GM18502 (cell line): ENCODE results near the gene SLC7A7.
"Not testable (repeated sequence)": the region's sequence is repeated elsewhere in the genome, so short reads cannot be mapped to it uniquely, and the experiment has no call there.

Experiments
- ATAC-seq: cut with Tn5 transposase; IDR thresholded peaks from one replicate; pipeline ENCODE4 v1.9.1; 2021; ENCODE audit warnings: mild to moderate bottlenecking; ENCODE audit not compliant: unreplicated experiment, poor library complexity

SLC7A7 gene

DNA sequence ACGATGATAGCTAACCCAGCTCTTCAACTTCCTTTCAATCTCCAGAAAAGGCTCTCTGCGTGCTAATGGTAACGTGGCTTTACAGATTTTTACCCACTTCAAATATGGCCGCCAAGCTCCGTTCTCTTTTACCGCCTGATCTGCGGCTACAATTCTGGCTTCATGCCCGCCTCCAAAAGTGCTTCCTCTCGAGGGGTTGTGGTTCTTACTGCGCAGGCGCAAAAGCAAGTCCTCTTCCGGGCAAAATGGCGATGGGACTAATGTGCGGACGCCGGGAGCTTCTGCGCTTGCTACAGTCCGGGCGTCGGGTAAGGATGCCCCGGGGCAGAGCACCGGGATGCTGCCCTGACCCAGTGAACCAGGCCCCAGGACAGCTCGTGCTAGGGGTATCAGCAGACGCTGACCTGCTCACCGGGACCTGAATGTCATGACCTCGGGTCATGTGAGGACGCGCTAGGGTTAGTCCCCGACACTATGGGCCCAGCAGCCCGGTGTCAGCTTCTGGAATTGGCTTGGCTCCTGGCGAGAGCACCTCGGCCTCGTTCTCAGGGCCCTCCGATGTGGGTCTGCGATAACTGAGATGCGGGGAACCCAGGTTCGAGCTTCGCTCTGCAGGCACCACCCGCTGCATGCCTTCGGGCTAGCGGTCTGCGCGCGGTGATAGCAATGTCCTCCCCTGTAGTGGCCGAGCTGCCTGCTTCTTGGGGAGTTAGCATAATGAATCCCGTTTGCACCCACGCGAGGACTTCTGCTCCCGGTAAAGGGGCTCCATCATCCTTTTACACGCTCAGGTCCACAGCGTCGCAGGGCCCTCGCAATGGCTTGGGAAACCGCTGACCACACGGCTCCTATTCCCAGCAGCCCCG, 48.5 kb downstream of the SLC7A7 start, which contains the start of gene OXA1L:
Gene OXA1L (plus strand): TSS at position 232 of the 866 bp plus-strand sequence. CDS start 14 bp downstream, at position 246.
- peak; percentile 81 for ATAC-seq

DNA sequence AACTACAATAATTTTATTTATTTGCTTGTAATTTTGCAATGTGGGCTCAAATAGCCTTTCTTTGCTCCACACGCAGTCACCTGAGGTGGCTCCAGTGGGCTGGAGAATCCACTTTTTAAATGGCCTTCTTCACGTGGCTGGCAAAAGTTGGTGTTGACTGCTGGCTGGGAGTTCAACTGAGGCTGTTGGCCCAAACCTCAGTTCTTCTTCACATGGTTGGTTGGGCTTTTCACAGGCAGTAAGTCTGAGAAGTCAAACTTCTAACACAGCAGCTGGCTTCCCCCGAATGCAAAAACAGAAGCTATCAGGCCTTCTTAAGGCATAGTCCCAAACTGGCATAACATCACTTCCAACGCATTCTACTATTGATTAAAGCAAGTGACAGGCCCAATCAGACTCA, 50.9 kb downstream of the SLC7A7 start:
- ATAC-seq, result no peak

DNA sequence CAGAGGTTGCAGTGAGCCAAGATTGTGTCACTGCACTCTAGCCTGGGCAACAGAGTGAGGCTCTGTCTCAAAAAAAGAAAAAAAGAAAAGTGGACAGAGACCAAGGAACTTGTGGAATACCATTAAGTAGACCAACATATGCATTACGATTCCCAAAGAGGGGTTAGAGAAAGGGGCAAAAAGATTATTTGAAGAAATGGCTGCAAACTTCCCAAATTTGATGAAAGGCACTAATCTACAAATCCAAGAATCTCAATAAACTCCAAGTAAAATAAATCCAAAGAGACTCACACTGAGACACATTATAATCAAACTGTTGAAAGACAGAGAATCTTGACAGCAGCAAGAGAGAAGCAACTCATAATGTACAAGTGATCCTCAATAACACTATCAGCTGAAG, 53.5 kb downstream of the SLC7A7 start:
- ATAC-seq, result no peak

DNA sequence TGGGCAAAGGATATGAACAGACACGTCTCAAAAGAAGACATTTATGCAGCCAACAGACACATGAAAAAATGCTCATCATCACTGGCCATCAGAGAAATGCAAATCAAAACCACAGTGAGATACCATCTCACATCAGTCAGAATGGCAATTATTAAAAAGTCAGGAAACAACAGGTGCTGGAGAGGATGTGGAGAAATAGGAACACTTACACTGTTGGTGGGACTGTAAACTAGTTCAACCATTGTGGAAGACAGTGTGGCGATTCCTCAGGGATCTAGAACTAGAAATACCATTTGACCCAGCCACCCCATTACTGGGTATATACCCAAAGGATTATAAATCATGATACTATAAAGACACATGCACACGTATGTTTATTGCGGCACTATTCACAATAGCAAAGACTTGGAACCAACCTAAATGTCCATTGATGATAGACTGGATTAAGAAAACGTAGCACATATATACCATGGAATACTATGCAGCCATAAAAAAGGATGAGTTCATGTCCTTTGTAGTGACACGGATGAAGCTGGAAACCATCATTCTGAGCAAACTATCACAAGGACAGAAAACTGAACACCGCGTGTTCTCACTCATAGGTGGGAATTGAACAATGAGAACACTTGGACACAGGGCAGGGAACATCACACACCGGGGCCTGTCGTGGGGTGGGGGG, 57.1 kb downstream of the SLC7A7 start:
- ATAC-seq, result not testable (repeated sequence)

DNA sequence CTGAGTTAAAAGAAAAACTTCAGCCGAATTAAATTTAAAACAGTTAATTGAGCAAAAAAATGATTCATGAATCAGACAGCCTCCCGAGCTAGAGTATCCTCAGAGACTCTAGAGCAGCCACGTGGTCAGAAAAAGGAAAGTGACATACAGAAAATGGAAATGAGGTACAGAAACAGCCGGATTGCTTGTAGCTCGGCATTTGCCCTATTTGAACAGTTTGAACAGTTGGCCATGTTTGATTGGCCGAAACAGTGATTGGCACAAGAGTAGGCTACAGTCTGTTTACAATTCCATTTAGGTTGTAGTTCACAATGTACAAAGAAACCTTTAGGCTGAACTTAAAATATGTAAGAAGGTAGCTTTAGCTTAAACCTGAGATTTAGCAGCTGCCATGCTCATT, 61.6 kb downstream of the SLC7A7 start:
- no peak for ATAC-seq

DNA sequence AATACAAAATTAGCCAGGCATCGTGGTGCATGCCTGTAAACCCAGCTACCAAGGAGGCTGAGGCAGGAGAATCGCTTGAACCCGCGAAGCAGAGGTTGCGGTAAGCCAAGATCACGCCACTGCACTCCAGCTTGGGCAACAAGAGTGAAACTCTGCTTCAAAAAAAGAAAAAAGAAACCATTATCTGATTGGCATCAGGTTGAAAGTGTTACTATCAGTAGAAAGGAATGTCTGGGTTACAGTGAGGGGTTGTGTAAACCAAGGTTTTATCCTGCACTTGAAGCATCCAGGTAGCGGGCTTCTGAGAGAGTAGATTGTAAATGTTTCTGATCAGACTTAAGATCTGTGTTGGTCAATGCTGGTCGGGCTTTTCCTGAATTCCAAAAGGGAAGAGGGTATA, 62.8 kb downstream of the SLC7A7 start:
- ATAC-seq, result no peak

DNA sequence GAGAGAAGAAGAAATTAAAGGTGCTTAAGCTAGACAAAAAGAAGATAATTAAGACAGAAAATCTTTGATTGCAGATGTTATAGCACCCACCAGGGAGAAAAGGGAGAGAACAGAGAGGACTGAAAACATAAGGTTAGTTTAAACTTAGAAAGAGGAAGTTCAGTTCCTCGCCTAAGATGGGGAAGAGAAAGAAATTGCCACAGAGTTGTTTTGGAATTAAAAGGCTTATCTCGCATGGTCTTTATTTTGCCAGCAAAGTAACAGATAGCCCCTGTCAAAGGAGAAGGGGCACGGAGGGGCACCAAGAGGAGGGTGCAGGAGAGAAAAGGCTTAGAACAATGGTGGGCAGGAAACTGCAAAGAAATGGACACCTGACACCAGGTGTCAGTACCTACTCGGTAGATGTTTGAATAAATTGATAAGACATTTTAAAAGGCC, 66.6 kb downstream of the SLC7A7 start:
- no peak for ATAC-seq

DNA sequence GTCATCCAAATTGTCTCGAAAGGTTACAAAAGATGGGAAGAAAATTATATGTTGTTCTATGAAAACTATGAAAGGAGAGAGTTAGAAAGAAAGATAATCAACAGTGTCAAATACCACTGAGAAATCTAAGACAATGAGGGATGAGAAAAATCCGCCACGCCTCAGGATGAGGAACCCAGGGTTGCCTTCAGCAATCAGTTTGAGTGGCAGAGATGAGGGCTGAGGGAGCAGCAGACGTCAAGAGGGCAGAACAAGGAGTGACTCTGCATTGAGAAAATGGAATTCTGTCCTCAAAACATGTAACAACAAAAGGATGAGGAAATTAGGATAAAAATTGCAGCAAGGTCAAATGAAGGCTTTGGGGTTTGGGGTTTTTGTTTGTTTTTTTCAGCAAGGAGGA, 67.0 kb downstream of the SLC7A7 start:
- no peak for ATAC-seq

DNA sequence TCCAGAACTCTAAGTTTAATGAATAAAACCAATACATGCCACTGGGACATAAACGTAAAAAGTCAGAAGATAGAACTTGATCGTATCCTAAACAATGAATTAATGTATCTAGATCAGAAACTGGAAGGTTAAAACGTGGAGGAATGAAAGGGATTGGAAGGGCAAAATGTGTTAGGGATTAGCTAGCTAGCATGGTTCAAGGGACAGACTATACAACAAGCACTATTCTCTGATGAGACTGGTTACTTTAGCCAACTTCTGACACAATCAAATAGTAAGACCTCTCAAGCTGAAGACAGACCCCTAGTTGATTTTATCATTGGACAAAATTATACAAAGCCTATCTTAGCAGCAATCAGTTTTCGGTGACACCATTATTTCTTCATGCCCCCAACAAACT, 67.5 kb downstream of the SLC7A7 start:
- ATAC-seq, result no peak

DNA sequence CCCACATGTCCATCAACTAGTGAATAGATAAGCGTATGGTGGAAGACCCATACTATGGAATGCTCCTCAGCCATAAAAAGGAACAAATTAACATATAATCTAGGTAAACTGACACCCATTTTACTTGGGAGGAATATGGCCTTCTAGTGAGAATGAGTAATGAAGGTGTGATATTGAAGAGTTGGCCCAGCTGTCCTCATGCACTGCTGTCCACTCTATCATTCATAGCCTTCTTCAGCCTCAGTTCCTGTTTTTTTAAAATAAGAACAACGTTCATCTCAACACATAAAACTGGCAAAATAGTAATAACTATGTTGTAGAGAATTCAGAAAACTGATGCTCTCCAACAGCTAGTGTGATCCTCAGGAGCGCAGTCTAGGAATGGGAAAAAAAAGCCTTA, 75.2 kb downstream of the SLC7A7 start:
- no peak for ATAC-seq

DNA sequence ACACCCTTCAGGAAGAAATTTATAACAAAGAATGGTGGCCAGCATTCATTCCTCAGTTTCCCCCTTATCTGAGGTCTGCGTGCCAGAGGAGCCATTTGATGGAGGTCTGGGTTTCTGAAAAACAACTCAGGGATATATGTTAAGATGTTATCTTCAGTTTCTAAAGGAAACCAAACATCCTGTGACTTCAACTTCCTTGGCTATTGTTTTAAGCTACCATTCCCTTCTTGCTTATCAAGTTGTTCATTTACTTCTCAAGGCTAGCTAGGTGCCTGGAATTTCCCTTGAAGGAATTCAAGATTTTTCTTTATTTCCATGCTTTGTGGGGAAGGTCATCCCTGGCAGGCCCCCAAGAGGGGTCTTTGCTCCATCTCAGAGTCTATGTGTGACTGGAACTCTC, 75.8 kb downstream of the SLC7A7 start:
- no peak for ATAC-seq

DNA sequence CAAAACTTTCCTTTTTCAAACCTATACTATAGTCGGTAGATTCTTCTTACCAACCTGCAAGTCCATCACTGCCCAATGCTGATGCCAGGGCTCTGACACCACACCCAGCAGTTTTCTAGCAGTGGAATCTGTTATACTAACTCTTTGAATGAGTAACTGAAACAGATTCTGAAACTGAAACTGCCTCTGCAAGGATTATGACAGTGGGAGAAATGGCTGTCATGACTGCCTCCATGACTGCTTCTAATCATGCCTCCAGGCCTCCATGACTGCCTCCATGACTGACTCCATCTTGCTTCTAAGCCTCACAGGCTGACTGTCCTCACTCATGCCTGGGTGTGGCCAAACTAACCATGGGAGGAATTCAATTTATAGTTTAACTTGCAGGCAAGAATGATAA, 78.2 kb downstream of the SLC7A7 start:
- ATAC-seq, result peak; percentile 82

DNA sequence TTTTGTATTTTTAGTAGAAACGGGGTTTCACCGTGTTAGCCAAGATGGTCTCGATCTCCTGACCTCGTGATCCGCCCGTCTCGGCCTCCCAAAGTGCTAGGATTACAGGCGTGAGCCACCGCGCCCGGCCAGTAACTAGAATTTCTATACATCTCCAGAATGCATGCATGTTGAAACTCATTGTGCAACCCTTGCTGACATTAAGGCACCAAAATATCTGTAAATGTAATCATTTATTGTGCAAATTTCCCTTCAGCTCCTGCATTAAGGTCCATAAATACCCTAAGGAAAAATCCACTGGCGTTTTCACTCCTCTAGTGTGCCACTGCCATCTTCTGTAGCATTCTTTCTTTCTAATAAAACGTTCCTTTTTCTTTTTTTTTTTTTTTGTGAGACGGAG, 78.9 kb downstream of the SLC7A7 start:
- ATAC-seq, result not testable (repeated sequence)

DNA sequence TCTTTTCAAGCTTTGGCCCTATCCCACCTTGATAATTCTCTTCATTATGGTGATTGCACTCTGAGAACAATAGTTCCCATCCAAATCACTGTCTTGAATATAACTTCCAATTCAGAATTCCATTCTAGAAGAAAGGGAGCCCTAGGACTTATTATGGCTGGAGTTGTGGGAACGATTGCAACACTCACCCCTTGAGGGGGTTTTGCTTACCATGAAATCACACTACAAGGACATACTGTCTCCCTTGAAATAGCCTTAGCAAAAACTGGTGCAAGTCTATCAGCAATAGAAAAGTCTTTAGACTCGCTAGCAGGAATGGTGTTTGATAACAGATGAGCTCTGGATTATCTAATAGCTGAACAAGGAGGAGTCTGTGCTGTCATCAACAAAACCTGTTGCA, 80.1 kb downstream of the SLC7A7 start:
- ATAC-seq, result no peak

DNA sequence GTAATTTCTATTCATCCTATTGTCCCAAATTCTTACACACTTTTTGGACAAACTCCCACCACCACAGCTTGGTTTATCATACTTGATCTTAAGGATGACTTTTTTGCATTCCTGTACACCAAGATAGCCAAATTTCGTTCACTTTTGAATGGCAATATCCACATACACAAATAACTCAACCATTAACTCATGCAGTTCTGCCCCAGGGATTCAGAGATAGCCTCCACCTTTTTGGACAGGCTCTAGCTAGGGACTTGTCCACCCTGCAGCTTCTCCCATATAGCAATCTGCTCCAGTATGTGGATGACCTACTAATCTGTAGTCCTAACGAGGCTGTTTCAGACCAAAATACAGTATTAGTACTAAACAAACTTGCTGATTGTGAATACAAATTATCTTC, 81.4 kb downstream of the SLC7A7 start:
- no peak for ATAC-seq

DNA sequence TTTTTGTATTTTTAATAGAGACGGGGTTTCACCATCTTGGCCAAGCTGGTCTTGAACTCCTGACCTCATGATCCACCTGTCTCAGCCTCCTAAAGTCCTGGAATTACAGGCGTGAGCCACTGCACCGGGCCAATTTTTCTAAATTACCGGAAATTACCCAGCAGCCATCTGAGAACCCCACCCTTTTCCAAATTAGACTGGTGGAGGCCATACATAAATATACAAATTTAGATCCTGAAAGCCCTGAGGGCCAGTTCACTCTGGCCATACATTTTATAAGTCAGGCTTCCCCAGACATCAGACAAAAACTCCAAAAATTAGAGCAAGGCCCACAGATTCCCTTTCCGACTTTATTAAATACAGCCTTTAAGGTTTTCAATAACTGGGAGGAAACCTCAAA, 83.2 kb downstream of the SLC7A7 start:
- ATAC-seq, result not testable (repeated sequence)

DNA sequence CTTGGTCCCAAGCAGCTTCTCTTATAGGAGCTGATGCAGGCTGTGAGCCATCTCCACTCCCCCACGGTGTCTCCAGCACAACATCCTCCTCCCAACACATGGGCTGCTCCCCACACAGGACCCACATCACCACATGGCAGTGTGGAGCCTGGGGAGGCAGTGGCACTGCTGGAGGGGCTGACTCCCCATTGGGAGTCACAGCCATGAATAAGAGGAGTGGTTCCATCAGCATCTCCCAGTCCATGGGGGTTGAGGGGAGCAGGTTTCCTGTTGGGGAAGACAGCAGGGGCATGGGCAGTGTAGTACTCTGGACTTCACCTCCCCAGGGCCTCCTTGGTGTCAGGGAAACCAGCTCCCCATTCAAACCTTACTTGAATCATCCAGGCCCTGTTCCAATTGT, 89.2 kb downstream of the SLC7A7 start:
- ATAC-seq, result no peak

DNA sequence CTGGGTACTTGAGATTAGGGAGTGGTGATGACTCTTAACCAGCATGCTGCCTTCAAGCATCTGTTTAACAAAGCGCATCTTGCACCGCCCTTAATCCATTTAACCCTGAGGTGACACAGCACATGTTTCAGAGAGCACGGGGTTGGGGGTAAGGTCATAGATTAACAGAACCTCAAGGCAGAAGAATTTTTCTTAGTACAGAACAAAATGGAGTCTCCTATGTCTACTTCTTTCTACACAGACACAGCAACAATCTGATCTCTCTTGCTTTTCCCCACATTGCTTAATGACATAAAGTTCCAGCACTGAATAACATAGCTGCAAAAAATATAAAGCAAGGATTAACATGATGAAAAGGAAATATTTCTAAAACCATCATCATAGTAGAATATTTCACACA, 89.9 kb downstream of the SLC7A7 start:
- not testable (repeated sequence) for ATAC-seq

DNA sequence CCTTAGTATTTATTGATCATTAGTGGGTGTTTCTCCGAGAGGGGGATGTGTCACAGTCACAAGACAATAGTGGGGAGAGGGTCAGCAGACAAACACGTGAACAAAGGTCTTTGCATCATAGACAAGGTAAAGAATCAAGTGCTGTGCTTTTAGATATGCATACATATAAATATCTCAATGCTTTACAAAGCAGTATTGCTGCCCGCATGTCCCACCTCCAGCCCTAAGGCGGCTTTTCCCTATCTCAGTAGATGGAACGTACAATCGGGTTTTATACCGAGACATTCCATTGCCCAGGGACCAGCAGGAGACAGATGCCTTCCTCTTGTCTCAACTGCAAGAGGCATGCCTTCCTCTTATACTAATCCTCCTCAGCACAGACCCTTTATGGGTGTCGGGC, 90.4 kb downstream of the SLC7A7 start:
- not testable (repeated sequence) for ATAC-seq

DNA sequence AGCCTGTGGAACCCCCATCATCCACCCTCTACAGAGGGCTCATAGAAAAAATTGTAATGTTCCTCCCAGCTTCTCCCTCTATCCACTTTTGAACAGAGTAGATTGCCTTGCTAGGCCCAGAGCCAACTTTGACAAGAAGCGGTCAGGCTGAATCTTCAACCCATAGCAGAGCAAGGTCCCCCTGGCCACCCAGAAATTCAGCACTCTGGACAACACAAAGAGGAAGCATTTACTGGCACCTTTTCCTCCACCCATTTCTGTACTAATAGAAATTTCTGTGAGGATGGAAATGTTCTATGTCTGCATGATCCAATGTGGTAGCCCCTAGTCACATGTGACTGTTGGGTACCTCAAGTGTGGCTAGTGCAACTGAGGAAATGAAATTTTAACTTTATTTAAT, 91.4 kb downstream of the SLC7A7 start:
- ATAC-seq, result no peak
